ENCODE data around the gene CLEC2L.

DNA sequence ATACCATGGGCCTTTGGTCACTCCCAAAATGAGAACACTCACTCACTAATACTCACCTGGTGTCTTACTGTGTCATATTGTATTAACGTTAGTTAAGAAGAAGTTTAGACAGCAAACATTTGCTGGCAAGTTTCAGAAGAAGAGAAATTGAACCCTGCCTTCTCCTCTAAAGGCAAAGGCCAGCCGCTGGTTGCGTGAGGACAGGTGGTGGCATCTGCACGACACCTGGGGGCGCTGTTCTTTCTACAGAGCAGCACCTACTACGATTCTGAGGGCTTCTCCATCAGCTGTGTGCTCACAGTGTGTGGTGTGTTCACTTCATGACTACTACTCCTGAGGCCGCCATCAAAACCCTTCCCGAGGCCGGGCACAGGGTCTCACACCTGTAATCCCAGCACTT lies 17.9 kb upstream of the CLEC2L start:
- TF ChIP-seq, protein P1, sequence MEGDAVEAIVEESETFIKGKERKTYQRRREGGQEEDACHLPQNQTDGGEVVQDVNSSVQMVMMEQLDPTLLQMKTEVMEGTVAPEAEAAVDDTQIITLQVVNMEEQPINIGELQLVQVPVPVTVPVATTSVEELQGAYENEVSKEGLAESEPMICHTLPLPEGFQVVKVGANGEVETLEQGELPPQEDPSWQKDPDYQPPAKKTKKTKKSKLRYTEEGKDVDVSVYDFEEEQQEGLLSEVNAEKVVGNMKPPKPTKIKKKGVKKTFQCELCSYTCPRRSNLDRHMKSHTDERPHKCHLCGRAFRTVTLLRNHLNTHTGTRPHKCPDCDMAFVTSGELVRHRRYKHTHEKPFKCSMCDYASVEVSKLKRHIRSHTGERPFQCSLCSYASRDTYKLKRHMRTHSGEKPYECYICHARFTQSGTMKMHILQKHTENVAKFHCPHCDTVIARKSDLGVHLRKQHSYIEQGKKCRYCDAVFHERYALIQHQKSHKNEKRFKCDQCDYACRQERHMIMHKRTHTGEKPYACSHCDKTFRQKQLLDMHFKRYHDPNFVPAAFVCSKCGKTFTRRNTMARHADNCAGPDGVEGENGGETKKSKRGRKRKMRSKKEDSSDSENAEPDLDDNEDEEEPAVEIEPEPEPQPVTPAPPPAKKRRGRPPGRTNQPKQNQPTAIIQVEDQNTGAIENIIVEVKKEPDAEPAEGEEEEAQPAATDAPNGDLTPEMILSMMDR (IDR thresholded peaks at IDR 0.05) = no peak
- no peak for TF ChIP-seq EP300 (IDR thresholded peaks at IDR 0.05)

Measured in tibial nerve (tissue), 4 donors.